H1 (cell line): ENCODE data around the gene PTPRG.

ENCODE experiments used
- CEBPB ChIP-seq: IDR thresholded peaks from 2 replicates; pipeline ENCODE4 v1.6.1; 2012; ENCODE audit warnings: low read depth, low read length
- CHD2 ChIP-seq: IDR thresholded peaks from 2 replicates; pipeline ENCODE4 v1.6.1; 2012; ENCODE audit warnings: low read length, improper control_type of control experiment
- CTCF ChIP-seq, 3 experiments: IDR thresholded peaks; 1 replicate in 2 of 3; 2 replicates in 1 of 3; pipeline versions ENCODE4 v1.5.1 to v1.6.1; 2011; ENCODE audit warnings: low read length in 3 of 3, mild to moderate bottlenecking in 3 of 3, inconsistent platforms in 2 of 3, low read depth in 1 of 3, moderate library complexity in 1 of 3; ENCODE audit not compliant: insufficient read depth in 1 of 3; ENCODE audit errors: control extremely low read depth in 1 of 3
- EP300 ChIP-seq, 2 experiments: IDR thresholded peaks; 1 replicate in 1 of 2; 2 replicates in 1 of 2; pipeline ENCODE4 v1.6.1; 2011 to 2012; ENCODE audit warnings: low read depth in 2 of 2, low read length in 2 of 2, mild to moderate bottlenecking in 2 of 2, borderline replicate concordance in 1 of 2, inconsistent platforms in 1 of 2, moderate library complexity in 1 of 2
- MAX ChIP-seq: IDR thresholded peaks from 2 replicates; pipeline ENCODE4 v1.6.1; 2012; ENCODE audit warnings: inconsistent platforms
- POLR2A ChIP-seq, 2 experiments: IDR thresholded peaks; 1 replicate in 1 of 2; 2 replicates in 1 of 2; pipeline ENCODE4 v1.6.1; 2011; ENCODE audit warnings: low read depth in 2 of 2, low read length in 2 of 2, mild to moderate bottlenecking in 2 of 2; ENCODE audit errors: control extremely low read depth in 1 of 2
- POLR2AphosphoS5 ChIP-seq: IDR thresholded peaks from 2 replicates; pipeline ENCODE4 v1.6.1; 2011; ENCODE audit warnings: low read depth, low read length
- TAF7 ChIP-seq: optimal IDR thresholded peaks from 2 replicates; pipeline ENCODE3; 2011; ENCODE audit warnings: low read depth, mild to moderate bottlenecking, inconsistent platforms, low read length, moderate library complexity, borderline replicate concordance
- YY1 ChIP-seq: IDR thresholded peaks from 2 replicates; pipeline ENCODE4 v1.6.1; 2011; ENCODE audit warnings: low read depth, mild to moderate bottlenecking, low read length

GRCh38 chr3:61788623-61789507, 227.5 kb downstream of the PTPRG start:
- no peak for TF ChIP-seq YY1
- no peak for TF ChIP-seq CTCF (IDR thresholded peaks at IDR 0.05; ENCODE audit: control extremely low read depth in 1 of 3, insufficient read depth in 1 of 3, low read depth in 1 of 3, low read length in 3 of 3)
- TF ChIP-seq TAF7 = no peak
- no peak for TF ChIP-seq CHD2
- no peak for TF ChIP-seq POLR2AphosphoS5
- TF ChIP-seq MAX = no peak
- TF ChIP-seq POLR2A (IDR thresholded peaks at IDR 0.05; ENCODE audit: control extremely low read depth in 1 of 2, low read depth in 2 of 2, low read length in 2 of 2) = no peak
- TF ChIP-seq CEBPB = no peak
- no peak for TF ChIP-seq EP300 (IDR thresholded peaks at IDR 0.05; ENCODE audit: borderline replicate concordance in 1 of 2, low read depth in 2 of 2, low read length in 2 of 2)
